RWPE1 (cell line): ENCODE data around the gene MACROD1.
A peak's percentile ranks its signal among the peaks of the same experiment; 100 is the strongest.

Experiments used
- CTCF ChIA-PET: fragments of 350-600 bp; sonication (Branson Sonifier 250); formaldehyde crosslinking; extraction: SDS; loops from one replicate; lab custom pipeline; 2021; lab: Yijun Ruan, JAX
- POLR2A ChIA-PET: fragments of 400-600 bp; formaldehyde crosslinking; extraction: SDS; loops from one replicate; lab custom pipeline; 2020; ENCODE audit warnings: antibody characterized with exemption; ENCODE audit not compliant: low non-redundant PET; lab: Yijun Ruan, JAX
- DNase-seq: peaks from one replicate; pipeline ENCODE4 v3.0.0; 2012; ENCODE audit warnings: low spot score
- H3K27ac ChIP-seq: fragments of 450-650 bp; 2 replicates; pipeline ENCODE4 v1.5.1; 2017
- TF ChIP-seq, protein P1 (sequence below): fragments of 450-650 bp; conservative IDR thresholded peaks from 2 replicates; pipeline ENCODE4 v1.5.1; 2017; ENCODE audit warnings: low read depth, mild to moderate bottlenecking

Gene MACROD1

DNA sequence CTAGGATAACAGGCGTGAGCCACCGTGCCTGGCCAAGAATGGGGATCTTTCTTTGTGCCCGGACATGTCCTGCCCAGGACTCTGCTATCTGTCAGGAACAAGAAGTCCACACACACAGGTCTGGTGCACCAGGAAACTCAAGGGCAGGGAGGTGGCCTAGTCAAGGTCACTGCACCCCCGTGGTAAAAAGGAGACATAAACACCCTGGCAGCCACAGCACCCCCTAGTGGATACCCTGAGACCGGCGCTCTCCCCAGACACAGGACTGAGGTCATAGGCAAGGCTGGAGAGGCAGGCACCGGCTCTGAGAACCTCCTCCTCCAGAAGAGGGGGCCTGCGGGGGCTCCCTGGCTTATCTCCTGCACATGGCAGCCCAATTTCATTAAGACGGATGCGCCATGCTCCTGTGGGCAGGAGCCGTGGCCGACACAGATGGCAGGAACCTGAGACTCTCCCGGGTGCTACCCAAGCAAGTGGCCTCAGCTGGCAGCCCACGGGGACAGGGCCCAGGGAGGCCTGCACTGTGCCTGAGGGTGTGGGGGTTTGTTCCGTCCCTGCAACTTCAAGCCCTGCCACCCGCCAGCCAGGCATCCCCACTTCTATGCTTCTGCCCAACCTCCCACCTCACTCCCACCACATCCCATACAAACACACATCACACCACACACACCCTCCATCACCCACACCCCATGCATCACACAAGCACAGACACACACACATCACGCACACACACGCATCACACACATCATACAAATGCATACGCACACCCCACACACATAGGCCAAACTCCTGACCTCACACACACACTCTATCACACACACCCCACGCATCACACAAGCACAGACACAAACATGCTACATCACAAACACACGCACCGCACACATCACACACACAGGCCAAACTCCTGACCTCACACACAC lies 19.6 kb downstream of the MACROD1 start:
- peak; percentile 20 for DNase-seq
- ChIA-PET POLR2A (no interaction called here), CTCF (interaction anchor here (0.5 to 0.8 kb wide), 6 partner anchors 105 to 1254 kb away, joined by 3 to 5 read pairs (median 4); partner anchors contain the start of gene OTUB1)
- peak overlapping the region; percentile 56 for H3K27ac ChIP-seq
- TF ChIP-seq, protein P1, sequence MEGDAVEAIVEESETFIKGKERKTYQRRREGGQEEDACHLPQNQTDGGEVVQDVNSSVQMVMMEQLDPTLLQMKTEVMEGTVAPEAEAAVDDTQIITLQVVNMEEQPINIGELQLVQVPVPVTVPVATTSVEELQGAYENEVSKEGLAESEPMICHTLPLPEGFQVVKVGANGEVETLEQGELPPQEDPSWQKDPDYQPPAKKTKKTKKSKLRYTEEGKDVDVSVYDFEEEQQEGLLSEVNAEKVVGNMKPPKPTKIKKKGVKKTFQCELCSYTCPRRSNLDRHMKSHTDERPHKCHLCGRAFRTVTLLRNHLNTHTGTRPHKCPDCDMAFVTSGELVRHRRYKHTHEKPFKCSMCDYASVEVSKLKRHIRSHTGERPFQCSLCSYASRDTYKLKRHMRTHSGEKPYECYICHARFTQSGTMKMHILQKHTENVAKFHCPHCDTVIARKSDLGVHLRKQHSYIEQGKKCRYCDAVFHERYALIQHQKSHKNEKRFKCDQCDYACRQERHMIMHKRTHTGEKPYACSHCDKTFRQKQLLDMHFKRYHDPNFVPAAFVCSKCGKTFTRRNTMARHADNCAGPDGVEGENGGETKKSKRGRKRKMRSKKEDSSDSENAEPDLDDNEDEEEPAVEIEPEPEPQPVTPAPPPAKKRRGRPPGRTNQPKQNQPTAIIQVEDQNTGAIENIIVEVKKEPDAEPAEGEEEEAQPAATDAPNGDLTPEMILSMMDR = peak; percentile 65

DNA sequence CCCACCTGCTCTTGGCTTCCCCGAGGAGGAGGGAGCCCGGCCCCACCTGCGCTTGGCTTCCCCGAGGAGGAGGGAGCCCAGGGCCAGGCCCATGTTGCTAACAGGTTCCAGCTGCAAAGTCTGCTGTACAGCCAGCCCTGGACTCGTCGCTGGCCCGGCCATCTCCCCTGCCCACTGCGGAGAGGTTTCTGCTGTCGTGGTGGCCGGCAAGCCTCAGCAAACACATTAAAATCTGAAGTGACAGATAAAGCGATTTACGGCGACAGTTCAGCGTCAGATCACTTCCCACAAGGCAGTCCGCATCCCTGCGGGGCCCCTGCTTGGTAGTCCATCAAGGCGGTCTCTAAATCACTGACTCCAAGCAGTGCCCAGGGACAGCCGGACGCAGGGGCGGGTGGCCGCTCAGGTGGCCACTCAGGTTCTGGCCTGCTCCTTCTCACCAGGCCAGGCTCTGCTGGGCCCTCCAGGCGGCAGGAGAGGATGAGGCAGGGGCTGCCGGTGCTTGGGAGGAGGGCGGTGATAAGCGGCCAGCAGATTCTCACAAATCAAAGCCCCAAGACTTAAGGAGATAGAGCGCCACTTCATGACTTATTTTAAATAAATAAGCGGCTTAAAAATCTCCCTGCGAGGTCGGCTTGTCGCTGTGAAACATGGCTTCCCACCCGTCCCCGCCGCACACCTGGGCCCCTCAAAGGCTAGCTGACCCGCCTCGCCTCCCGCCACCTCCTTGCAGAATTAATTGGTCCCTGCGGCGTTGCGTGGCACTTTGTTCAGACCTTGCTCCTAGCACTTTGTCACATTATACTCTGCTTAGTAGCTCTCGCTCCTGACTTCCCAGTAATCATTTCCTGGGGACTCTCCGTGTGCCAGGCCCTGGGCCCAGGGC lies 21.1 kb downstream of the MACROD1 start:
- TF ChIP-seq, protein P1 = no peak
- POLR2A ChIA-PET = no interaction called here
- peak overlapping the region; percentile 56 for H3K27ac ChIP-seq
- DNase-seq = no peak
- CTCF ChIA-PET = interaction anchor here (0.6 to 0.8 kb wide), 4 partner anchors 108 to 687 kb away, joined by 3 to 4 read pairs (median 4); partner anchors contain the start of gene OTUB1

DNA sequence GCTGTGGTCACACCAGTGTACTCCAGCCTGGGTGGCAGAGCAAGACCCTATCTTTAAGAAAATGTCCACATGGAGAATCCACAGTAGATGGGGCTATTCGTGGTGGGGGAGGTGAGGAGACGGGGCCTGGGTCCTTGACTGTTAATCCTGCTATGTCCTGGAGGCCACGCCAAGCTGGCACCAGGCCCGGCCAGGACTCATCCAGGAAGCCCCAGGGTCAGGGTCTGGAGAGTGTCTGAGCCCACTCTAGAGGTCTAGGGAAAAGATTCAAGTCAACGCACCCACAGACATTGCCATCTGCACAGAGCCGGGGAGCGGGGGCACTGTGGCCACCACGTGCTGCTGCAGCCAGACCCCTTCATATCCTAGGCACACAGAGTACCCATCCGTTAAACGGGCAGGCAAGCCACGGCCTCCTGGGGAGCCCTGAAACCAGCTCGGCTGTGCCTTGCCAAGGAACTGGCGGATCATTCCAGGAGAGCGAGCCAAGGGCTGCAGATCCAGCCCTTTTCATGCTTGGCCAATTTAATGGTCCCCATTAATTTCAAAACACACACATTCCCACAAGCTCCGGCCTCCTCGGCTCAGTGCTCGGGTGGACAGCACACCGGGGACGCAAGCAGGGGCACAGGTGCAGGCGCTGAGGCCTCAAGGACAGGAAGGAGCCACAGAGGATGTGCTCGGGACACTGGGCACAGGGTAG lies 24.7 kb downstream of the MACROD1 start:
- CTCF ChIA-PET = no interaction called here
- POLR2A ChIA-PET = no interaction called here
- H3K27ac ChIP-seq = no peak overlapping the region
- DNase-seq = no peak
- TF ChIP-seq, protein P1 = no peak

DNA sequence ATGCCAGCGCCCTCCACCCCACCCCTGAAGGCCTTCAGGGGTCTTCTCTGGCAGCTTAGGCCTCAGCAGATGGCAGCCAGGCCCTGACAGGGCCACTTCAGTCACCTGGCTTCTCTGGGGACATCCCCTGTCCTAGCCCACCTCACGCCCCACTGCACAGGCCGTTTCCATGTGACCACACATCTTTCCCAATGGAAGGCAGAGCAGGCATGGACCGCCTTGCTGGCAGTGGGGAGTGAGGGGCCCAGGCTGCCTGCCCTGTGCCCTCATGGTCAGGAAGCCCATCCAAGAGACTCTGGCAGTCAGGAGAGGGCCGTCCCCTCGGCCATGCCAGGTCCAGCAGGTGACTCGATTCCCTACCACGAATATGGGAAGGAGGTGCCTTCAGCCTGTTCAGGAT lies 25.8 kb downstream of the MACROD1 start:
- TF ChIP-seq, protein P1 = no peak
- no peak for DNase-seq
- CTCF ChIA-PET = interaction anchor here (0.5 kb wide), 1 partner anchor 133 kb away, joined by 6 read pairs; no protein-coding TSS in a partner anchor
- POLR2A ChIA-PET = no interaction called here
- H3K27ac ChIP-seq = no peak overlapping the region

DNA sequence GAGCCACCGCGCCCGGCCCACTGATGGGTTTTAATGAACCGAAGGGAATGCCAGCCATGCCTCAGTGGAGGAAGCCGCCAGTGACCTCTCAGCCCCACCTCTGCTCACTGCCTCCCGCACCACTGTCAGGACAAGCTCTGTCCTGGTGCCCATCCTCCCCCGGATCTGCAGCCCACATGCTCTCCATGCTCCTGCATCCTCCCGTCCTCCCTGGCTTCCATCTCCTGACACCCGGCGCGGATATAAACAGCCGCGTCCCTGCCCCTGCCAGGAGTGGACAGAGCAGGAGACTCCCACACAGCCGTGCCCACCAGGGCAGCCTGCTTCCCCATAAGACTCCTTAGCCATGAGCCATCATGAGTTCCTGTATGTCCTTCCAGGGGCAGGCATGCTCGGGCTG lies 26.9 kb downstream of the MACROD1 start:
- no peak overlapping the region for H3K27ac ChIP-seq
- CTCF ChIA-PET = interaction anchor here (0.7 to 3.0 kb wide), 2 partner anchors 11 to 139 kb away, joined by 5 to 9 read pairs; no protein-coding TSS in a partner anchor
- no peak for DNase-seq
- TF ChIP-seq, protein P1 = no peak
- POLR2A ChIA-PET = interaction anchor here (0.6 kb wide), 1 partner anchor 202 kb away, joined by 4 read pairs; no protein-coding TSS in a partner anchor
